Adrenal gland (tissue), 5 donors: ENCODE data around the gene ZNF84.

Source experiments
- CTCF ChIP-seq, 6 experiments: fragments of 450-650 bp in 4 of 6; fragments of 200-600 bp in 2 of 6; sonication (generic) in 1 of 6; IDR thresholded peaks; 1 replicate in 5 of 6; 2 replicates in 1 of 6; pipeline versions ENCODE4 v1.5.1 to v1.8.0; 2016 to 2021; ENCODE audit warnings: antibody characterized with exemption in 6 of 6, mild to moderate bottlenecking in 2 of 6, moderate library complexity in 1 of 6
- POLR2A ChIP-seq, 2 donors: fragments of 450-650 bp; IDR thresholded peaks; one replicate each; pipeline ENCODE4 v1.6.1; 2017; ENCODE audit warnings: antibody characterized with exemption in 2 of 2, mild to moderate bottlenecking in 2 of 2, moderate library complexity in 1 of 2
- donor health status: DM: no; HTN: no; CAD: no.

GRCh38 chr12:133037207-133038005 is at the start of gene ZNF84:
- TF ChIP-seq CTCF (IDR thresholded peaks at IDR 0.05) = peak in 1 of 6 experiments; percentile 11
- TF ChIP-seq POLR2A (IDR thresholded peaks at IDR 0.05) = peak; percentile 52 to 76
